K562 (cell line): ENCODE measurements around the gene HEPACAM2. TPM values are rescaled to one million over a fixed set of nuclear protein-coding genes. Genes with fewer than 3 reads are reported as not detected.
A peak's percentile ranks its signal among the peaks of the same experiment; 100 is the strongest.

Experiments used
- ADNP ChIP-seq: fragments of 200-800 bp; sonication (Bioruptor generic); IDR thresholded peaks from 2 replicates; pipeline ENCODE4 v1.6.1; 2016; ENCODE audit warnings: missing genetic modification characterization, missing compliant biosample characterization
- ETV6 ChIP-seq, 3 experiments: fragments of 150-350 bp in 1 of 3; sonication (generic) in 1 of 3; formaldehyde crosslinking in 1 of 3; IDR thresholded peaks; 2 replicates each; pipeline versions ENCODE4 v1.6.1 to v1.8.0; 2014 to 2022; ENCODE audit warnings: borderline replicate concordance in 2 of 3, low read depth in 2 of 3, antibody characterized with exemption in 1 of 3, low read length in 1 of 3, mild to moderate bottlenecking in 1 of 3, missing genetic modification reagents in 1 of 3
- MAFG ChIP-seq: fragments of 450-650 bp; conservative IDR thresholded peaks from 2 replicates; pipeline ENCODE4 v1.6.1; 2016; ENCODE audit warnings: missing genetic modification characterization, missing compliant biosample characterization
- MEF2A ChIP-seq: IDR thresholded peaks from 2 replicates; pipeline ENCODE4 v1.6.1; 2011; ENCODE audit warnings: low read depth, mild to moderate bottlenecking, low read length, moderate library complexity; ENCODE audit not compliant: control insufficient read depth
- NCOA6 ChIP-seq: fragments of 450-650 bp; IDR thresholded peaks from 2 replicates; pipeline ENCODE4 v1.6.1; 2017; ENCODE audit warnings: mild to moderate bottlenecking
- NONO ChIP-seq, 2 experiments: fragments of 200-400 bp in 1 of 2; fragments of 450-650 bp in 1 of 2; formaldehyde crosslinking in 1 of 2; IDR thresholded peaks; 2 replicates each; pipeline ENCODE4 v1.6.1; 2017; ENCODE audit warnings: low read depth in 2 of 2, mild to moderate bottlenecking in 2 of 2, moderate library complexity in 2 of 2, low read length in 1 of 2
- NR2F6 ChIP-seq: fragments of 450-650 bp; formaldehyde crosslinking; IDR thresholded peaks from 2 replicates; pipeline ENCODE4 v1.4.0; 2020; ENCODE audit warnings: mild to moderate bottlenecking
- SNRNP70 ChIP-seq: fragments of 200-400 bp; formaldehyde crosslinking; optimal IDR thresholded peaks from 2 replicates; pipeline ENCODE3; 2017; ENCODE audit warnings: low read depth, low read length
- ZNF12 ChIP-seq: sonication (generic); formaldehyde crosslinking; IDR thresholded peaks from 2 replicates; pipeline ENCODE4 v1.4.0; 2020; ENCODE audit warnings: mild to moderate bottlenecking, missing genetic modification reagents
- polyA plus RNA-seq, 8 experiments: library from polyadenylated mRNA; depleted of rRNA in 4 of 8; stranded (reverse) in 5 of 8; unstranded in 3 of 8; fragments of >200 nt; fragmentation: Nextera tagmentation in 2 of 8; fragmentation: Illumina TruSeq in 1 of 8; extraction: Ambion mirVana in 2 of 8; extraction: Trizol in 1 of 8; gene quantifications; 2 replicates each; pipeline versions ENCODE4 v1.2.1 to v1.2.3, GENCODE V29; 2011 to 2014; ENCODE audit warnings: inconsistent platforms in 1 of 8, missing spikeins in 1 of 8
- total RNA-seq, 7 experiments: library from RNA; depleted of rRNA in 6 of 7; stranded (reverse); fragments of >200 nt in 6 of 7; fragmentation: Illumina TruSeq in 2 of 7; extraction: Trizol in 2 of 7; gene quantifications; 2 replicates each; pipeline versions ENCODE4 v1.2.1 to v1.2.3, GENCODE V29; 2011 to 2021; ENCODE audit warnings: low replicate concordance in 1 of 7
- TF ChIP-seq, protein P1 (sequence below): sonication (generic); formaldehyde crosslinking; IDR thresholded peaks from 2 replicates; pipeline ENCODE4 v1.8.0; 2023; ENCODE audit warnings: mild to moderate bottlenecking, missing genetic modification reagents
- TF ChIP-seq, protein P2 (sequence below): fragments of 450-650 bp; formaldehyde crosslinking; IDR thresholded peaks from 2 replicates; pipeline ENCODE4 v1.4.0; 2020; ENCODE audit warnings: mild to moderate bottlenecking
- TF ChIP-seq, protein P3 (sequence below): sonication (generic); formaldehyde crosslinking; IDR thresholded peaks from 2 replicates; pipeline ENCODE4 v1.8.1; 2023; ENCODE audit warnings: missing genetic modification reagents, mild to moderate bottlenecking, borderline replicate concordance
- TF ChIP-seq, protein P4 (sequence below): fragments of 450-650 bp; IDR thresholded peaks from 2 replicates; pipeline ENCODE4 v1.6.1; 2016
- TF ChIP-seq, protein P5 (sequence below): sonication (generic); formaldehyde crosslinking; IDR thresholded peaks from 2 replicates; pipeline ENCODE4 v1.8.0; 2022; ENCODE audit warnings: missing genetic modification reagents, mild to moderate bottlenecking, borderline replicate concordance

The HEPACAM2 gene
- total and polyA plus RNA-seq, 9 of the 15 experiments (the other 6 are each of a cell fraction or from before 2014, with no cell fraction given), result 2.0 to 6.5 (median 3.9) TPM

DNA sequence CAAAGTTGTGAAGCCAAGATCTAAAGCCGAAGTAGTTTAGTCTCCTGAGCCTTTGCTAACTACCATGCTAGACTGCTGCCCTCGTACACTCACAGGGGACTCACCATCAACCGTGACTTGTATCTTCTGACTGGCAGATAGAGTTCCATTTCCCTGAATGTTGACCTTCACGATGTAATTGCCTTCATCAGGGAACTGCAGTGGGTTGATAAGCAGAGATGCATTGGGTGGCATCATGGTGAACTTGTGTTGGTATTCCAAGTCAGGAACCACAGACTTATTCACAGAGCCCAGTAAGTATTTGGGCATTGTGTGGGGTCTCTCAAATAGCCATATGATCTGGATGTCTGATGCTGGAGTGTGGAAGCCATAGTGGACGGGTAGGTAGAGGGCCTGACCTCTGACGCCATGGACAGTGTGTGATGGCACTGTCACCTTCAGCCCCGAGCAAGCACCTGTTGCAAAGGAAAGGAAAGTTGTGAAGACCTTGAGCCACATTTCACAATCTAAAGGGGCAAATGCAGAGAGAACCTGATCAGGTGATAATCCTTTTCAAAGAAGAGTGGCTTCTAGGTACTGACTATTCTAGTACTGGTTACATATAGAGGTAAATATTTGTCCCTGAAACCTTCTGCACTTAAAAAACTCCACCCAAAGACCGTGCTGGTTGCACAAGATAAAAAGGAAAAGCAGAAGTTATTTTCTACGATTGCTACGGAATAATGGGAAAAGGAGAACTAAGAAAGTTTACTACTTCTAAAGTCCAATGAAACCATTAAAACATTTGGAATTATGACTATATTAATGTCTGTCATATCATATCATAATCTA, 7.1 kb downstream of the HEPACAM2 start (continued):
- TF ChIP-seq, protein P1, sequence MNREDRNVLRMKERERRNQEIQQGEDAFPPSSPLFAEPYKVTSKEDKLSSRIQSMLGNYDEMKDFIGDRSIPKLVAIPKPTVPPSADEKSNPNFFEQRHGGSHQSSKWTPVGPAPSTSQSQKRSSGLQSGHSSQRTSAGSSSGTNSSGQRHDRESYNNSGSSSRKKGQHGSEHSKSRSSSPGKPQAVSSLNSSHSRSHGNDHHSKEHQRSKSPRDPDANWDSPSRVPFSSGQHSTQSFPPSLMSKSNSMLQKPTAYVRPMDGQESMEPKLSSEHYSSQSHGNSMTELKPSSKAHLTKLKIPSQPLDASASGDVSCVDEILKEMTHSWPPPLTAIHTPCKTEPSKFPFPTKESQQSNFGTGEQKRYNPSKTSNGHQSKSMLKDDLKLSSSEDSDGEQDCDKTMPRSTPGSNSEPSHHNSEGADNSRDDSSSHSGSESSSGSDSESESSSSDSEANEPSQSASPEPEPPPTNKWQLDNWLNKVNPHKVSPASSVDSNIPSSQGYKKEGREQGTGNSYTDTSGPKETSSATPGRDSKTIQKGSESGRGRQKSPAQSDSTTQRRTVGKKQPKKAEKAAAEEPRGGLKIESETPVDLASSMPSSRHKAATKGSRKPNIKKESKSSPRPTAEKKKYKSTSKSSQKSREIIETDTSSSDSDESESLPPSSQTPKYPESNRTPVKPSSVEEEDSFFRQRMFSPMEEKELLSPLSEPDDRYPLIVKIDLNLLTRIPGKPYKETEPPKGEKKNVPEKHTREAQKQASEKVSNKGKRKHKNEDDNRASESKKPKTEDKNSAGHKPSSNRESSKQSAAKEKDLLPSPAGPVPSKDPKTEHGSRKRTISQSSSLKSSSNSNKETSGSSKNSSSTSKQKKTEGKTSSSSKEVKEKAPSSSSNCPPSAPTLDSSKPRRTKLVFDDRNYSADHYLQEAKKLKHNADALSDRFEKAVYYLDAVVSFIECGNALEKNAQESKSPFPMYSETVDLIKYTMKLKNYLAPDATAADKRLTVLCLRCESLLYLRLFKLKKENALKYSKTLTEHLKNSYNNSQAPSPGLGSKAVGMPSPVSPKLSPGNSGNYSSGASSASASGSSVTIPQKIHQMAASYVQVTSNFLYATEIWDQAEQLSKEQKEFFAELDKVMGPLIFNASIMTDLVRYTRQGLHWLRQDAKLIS (CRISPR knock-in tag), result 0 out of 2 replicates have a peak, but pooled peaks have one; percentile 39
- TF ChIP-seq, protein P2, sequence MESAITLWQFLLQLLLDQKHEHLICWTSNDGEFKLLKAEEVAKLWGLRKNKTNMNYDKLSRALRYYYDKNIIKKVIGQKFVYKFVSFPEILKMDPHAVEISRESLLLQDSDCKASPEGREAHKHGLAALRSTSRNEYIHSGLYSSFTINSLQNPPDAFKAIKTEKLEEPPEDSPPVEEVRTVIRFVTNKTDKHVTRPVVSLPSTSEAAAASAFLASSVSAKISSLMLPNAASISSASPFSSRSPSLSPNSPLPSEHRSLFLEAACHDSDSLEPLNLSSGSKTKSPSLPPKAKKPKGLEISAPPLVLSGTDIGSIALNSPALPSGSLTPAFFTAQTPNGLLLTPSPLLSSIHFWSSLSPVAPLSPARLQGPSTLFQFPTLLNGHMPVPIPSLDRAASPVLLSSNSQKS (CRISPR knock-in tag), result no peak
- TF ChIP-seq, protein P3, sequence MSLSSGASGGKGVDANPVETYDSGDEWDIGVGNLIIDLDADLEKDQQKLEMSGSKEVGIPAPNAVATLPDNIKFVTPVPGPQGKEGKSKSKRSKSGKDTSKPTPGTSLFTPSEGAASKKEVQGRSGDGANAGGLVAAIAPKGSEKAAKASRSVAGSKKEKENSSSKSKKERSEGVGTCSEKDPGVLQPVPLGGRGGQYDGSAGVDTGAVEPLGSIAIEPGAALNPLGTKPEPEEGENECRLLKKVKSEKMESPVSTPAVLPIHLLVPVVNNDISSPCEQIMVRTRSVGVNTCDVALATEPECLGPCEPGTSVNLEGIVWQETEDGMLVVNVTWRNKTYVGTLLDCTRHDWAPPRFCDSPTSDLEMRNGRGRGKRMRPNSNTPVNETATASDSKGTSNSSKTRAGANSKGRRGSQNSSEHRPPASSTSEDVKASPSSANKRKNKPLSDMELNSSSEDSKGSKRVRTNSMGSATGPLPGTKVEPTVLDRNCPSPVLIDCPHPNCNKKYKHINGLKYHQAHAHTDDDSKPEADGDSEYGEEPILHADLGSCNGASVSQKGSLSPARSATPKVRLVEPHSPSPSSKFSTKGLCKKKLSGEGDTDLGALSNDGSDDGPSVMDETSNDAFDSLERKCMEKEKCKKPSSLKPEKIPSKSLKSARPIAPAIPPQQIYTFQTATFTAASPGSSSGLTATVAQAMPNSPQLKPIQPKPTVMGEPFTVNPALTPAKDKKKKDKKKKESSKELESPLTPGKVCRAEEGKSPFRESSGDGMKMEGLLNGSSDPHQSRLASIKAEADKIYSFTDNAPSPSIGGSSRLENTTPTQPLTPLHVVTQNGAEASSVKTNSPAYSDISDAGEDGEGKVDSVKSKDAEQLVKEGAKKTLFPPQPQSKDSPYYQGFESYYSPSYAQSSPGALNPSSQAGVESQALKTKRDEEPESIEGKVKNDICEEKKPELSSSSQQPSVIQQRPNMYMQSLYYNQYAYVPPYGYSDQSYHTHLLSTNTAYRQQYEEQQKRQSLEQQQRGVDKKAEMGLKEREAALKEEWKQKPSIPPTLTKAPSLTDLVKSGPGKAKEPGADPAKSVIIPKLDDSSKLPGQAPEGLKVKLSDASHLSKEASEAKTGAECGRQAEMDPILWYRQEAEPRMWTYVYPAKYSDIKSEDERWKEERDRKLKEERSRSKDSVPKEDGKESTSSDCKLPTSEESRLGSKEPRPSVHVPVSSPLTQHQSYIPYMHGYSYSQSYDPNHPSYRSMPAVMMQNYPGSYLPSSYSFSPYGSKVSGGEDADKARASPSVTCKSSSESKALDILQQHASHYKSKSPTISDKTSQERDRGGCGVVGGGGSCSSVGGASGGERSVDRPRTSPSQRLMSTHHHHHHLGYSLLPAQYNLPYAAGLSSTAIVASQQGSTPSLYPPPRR, result no peak
- no peak for TF ChIP-seq ETV6 (IDR thresholded peaks at IDR 0.05; ENCODE audit: borderline replicate concordance in 1 of 2, low read depth in 2 of 2, low read length in 1 of 2)
- TF ChIP-seq ETV6 (CRISPR knock-in tag; IDR thresholded peaks at IDR 0.05; ENCODE audit: borderline replicate concordance), result no peak
- TF ChIP-seq, protein P4, sequence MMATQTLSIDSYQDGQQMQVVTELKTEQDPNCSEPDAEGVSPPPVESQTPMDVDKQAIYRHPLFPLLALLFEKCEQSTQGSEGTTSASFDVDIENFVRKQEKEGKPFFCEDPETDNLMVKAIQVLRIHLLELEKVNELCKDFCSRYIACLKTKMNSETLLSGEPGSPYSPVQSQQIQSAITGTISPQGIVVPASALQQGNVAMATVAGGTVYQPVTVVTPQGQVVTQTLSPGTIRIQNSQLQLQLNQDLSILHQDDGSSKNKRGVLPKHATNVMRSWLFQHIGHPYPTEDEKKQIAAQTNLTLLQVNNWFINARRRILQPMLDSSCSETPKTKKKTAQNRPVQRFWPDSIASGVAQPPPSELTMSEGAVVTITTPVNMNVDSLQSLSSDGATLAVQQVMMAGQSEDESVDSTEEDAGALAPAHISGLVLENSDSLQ, result peak; percentile 28; the same call in 1 of the 2 replicates
- peak; percentile 52; the same call in 1 of the 2 replicates for TF ChIP-seq MEF2A
- no peak for TF ChIP-seq ZNF12
- TF ChIP-seq, protein P5, sequence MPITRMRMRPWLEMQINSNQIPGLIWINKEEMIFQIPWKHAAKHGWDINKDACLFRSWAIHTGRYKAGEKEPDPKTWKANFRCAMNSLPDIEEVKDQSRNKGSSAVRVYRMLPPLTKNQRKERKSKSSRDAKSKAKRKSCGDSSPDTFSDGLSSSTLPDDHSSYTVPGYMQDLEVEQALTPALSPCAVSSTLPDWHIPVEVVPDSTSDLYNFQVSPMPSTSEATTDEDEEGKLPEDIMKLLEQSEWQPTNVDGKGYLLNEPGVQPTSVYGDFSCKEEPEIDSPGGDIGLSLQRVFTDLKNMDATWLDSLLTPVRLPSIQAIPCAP (CRISPR knock-in tag), result no peak
- TF ChIP-seq MAFG (tag), result no peak
- TF ChIP-seq NONO (IDR thresholded peaks at IDR 0.05; ENCODE audit: low read depth in 2 of 2, low read length in 1 of 2), result no peak
- TF ChIP-seq ADNP (tag), result no peak
- TF ChIP-seq NR2F6, result no peak
- TF ChIP-seq NCOA6, result no peak
- no peak for TF ChIP-seq SNRNP70
